Measurements from ENCODE around the gene ZNF467.

The ZNF467 gene

GRCh38 chr7:149773446-149774236 is at the start of gene ZNF467:
ZNF467 (minus strand) TSS chr7:149773588; CDS start chr7:149771032, 2,556 bp downstream.
- no peak for DNase-seq

GRCh38 chr7:149822353-149822943 is 49.1 kb upstream of the ZNF467 start:
- DNase-seq: no peak

GRCh38 chr7:149821191-149822148 is 48.1 kb upstream of the ZNF467 start:
- DNase-seq: no peak

- DNase-seq: no peak
Observed at GRCh38 chr7:149820622-149821190, 47.3 kb upstream of the ZNF467 start.

DNA sequence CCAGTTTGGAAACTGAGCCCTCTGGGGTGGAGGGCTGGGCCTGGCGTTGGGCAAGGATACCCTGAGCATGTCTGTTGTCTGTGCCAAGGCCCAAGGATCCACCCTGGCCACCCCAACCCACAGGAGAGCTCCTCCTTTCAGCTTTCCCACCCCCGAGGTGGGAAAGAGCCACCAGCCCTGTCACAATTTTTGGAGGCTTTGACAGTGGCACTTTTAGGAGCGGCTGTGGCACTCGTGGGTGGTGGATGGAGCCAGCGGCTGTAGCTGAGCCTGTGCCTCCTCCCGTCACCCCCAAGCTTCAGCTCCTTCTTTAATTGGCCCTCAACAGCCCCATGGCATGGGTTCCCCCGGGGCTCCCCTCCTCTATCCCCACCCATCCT is 46.6 kb upstream of the ZNF467 start:
- no peak for DNase-seq

- no peak for DNase-seq
Observed at GRCh38 chr7:149819141-149819960, 46.0 kb upstream of the ZNF467 start.

DNA sequence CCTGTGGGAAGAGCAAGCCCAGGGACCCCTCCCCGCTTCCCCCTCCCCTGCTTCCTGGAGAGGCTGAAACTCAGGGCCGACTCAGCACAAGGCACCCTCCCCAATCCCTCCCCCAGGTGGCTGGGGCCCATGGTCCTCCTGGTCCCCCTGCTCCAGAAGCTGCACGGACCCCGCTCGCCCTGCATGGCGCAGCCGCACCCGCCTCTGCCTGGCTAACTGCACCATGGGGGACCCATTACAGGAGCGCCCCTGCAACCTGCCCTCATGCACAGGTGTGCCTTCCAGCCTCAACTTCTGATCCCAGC is 45.1 kb upstream of the ZNF467 start:
- DNase-seq: no peak

GRCh38 chr7:149817836-149818535 is 44.6 kb upstream of the ZNF467 start:
- DNase-seq: no peak

- no peak for DNase-seq
Observed at GRCh38 chr7:149817301-149817771, 43.9 kb upstream of the ZNF467 start.

DNA sequence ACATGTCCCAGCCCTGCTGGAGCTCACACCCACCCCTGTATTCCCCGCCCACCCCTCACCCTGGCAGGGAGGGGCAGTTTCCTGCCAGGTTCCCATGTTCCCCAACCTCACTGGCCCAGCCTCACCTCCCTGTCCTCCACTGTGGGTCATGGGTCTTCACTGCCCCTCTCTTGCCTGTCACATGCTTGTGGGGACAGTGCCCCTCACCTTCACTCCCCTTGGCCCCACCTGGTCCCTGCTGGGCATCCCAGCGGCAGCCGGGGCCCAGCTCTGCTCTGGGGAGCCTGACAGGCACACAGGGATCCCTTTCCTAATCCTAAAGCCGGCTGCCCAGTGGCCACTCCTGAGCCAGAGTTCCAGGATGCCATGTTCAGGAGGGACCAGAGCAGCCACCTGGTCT is 43.4 kb upstream of the ZNF467 start:
- DNase-seq: no peak

DNA sequence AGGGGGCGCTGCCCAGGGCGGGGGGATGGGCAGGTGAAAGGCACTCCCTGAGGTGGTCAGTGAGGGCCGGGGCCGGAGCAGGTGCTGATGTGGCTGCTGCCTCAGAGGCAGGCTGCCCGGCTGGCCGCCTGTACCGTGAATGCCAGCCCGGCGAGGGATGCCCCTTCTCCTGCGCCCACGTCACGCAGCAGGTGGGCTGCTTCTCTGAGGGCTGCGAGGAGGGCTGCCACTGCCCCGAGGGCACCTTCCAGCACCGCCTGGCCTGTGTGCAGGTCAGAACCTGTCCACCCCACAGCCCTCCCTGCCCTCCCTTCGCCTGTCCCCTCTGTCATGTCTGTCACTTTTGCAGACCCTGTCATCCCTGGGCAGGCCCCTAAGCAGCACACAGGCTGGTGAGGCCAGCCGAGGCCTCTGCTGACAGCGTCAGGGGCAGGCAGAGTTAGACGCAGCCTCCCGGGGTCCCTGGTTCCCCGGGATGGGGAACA is 42.9 kb upstream of the ZNF467 start:
- no peak for DNase-seq

- no peak for DNase-seq
Observed at GRCh38 chr7:149815661-149816266, 42.4 kb upstream of the ZNF467 start.

DNA sequence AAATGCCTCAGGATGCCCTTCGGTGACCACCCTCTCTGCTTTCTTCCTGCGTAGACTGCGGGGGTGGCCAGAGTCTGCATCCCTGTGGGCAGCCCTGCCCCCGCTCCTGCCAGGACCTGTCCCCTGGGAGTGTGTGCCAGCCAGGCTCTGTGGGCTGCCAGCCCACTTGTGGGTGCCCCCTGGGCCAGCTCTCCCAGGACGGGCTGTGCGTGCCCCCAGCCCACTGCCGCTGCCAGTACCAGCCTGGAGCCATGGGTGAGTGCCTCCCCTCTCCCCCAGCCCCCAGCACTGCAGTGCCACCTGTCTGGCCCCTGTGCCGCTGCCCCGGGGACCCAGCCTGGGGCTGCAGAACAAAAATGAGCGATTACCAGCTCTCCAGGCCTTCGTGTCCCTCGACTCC is 41.7 kb upstream of the ZNF467 start:
- DNase-seq: no peak

DNA sequence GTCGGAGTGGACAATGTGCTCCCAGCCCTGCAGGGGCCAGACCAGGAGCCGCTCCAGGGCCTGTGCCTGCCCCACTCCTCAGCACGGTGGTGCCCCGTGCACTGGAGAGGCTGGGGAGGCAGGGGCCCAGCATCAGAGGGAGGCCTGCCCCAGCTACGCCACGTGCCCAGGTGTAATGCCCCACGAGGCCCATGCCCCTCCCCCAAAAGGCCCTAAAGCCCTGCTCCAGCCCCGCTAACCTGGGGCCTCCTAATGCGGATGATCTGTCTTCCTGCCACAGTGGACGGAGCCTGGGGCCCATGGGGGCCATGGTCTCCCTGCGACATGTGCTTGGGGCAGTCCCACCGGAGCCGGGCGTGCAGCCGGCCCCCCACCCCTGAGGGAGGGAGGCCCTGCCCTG is 41.1 kb upstream of the ZNF467 start:
- DNase-seq: no peak

DNA sequence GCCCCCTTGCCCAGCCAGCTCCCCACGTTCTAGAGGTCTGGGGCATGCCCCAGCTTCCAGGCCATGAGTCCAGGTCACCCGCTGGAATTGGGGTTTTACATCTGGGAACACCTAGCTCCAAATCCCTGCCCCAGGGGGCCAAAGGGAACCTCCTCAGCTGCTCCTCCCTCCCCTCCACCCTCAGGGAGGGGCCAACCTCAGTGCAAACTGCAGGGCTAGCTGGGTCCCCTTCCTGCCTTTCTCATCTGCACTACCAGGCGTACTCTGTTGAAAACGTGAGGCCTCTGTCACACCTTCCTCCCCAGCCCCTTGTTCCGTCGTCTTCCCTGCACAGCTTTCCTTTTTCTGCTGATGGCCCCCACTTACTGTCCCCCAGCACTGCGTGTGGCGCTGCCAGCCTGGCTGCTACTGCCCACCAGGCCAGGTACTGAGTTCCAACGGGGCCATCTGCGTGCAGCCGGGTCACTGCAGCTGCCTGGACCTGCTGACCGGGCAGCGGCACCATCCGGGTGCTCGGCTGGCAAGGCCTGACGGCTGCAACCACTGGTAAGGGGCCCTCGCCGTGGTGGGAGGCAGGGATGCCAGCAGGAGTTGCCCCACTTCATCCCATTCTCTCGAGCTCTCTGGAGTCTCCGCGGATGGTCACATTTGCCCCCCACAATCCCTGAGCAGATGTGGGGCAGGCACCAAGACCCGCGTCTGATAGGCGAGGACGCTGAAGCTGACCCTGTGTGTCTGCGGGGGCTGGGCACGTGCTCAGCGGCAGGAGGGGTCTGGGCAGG is 40.1 kb upstream of the ZNF467 start:
- no peak for DNase-seq

DNA sequence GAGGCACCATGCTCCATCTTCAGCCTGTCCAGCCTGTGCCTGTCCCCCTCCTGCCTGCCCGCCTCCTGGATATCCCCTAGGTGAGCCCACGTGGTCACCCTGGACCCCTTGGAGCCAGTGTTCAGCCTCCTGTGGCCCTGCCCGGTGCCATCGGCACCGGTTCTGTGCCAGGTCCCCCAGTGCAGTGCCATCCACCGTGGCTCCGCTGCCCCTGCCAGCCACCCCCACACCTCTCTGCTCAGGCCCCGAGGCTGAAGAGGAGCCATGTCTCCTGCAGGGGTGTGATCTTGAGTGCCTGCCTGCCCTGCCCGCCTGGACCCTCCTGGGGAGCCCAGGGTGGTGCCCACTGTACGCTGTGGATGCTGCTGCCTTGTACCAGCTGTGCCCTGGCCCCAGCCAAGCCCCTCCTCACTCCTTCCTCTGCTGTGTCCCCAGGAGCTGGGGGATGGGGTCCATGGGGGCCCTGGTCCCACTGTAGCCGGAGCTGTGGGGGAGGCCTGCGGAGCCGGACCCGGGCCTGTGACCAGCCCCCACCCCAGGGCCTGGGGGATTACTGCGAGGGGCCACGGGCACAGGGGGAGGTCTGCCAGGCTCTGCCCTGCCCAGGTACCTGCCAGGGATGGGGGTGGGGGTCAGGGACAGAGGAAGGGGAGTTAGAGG is 38.6 kb upstream of the ZNF467 start:
- DNase-seq: no peak

DNA sequence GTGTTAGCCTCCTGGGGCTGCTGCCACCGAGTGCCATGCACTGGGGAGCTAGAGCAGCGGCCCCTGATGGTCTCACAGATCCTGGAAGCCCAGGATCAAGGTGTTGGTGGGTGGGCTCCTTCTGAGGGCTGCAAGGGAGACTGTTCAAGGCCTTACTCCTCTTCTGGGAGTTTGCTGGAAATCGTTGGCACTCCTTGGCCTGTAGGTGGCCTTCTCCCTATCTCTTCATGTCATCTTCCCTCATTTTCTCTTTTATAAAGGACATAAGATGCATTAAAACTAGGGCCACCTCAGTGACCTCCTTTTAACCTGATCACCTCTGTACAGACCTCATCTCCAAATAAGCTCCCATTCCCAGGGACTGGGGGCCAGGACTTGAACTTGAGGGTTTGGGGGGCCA is 37.8 kb upstream of the ZNF467 start:
- no peak for DNase-seq

- no peak for DNase-seq
Observed at GRCh38 chr7:149809215-149809614, 35.8 kb upstream of the ZNF467 start.

- no peak for DNase-seq
Observed at GRCh38 chr7:149808311-149808710, 34.9 kb upstream of the ZNF467 start.

- no peak for DNase-seq
Observed at GRCh38 chr7:149806726-149807125, 33.3 kb upstream of the ZNF467 start.

Data from kidney glomerular epithelial cell (primary cell).